ENCODE results near the gene OXT. TPM values are rescaled to one million over a fixed set of nuclear protein-coding genes. Genes with fewer than 3 reads are reported as not detected.

The OXT gene
- total RNA-seq, 1 experiment from 2014 or later = not detected

DNA sequence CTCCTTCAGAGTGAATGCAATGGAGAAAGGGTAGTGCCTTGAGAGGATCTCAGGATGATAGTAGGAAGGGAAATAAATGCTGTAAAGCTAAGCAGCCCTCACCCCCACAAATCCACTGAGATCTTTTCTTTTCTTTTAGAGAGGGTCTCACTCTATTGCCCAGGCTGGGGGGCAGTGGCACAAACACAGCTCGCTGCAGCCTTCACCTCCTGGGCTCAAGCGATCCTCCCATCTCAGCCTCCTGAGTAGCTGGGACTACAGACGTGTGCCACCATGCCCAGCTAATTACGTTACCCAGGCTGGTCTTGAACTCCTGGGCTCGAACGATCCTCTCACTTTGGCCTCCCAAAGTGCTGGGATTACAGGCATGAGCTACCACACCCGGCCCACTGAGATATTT, 29.1 kb downstream of the OXT start:
- Histone ChIP-seq H3K9ac (ENCODE audit: extremely low read depth, insufficient read length, low read length) (no peak overlapping the region), H3K27ac (ENCODE audit: insufficient read length, low read depth, low read length) (no peak overlapping the region), H3K4me1 (ENCODE audit: insufficient read depth, low read length) (no peaks in the 10 kb centered on the region), H4K20me1 (ENCODE audit: control insufficient read depth, insufficient read depth, insufficient read length) (no peaks in the 10 kb centered on the region), H3K27me3 (ENCODE audit: insufficient read depth, low read length) (no peaks in the 10 kb centered on the region), H2BK5ac (ENCODE audit: insufficient read length, low read length) (no peak overlapping the region), H3T11ph (ENCODE audit: low read length) (no peak overlapping the region), H3K14ac (ENCODE audit: insufficient read depth, low read length) (no peak overlapping the region), H2AK5ac (ENCODE audit: insufficient read length, low read length) (no peak overlapping the region), H4K5ac (ENCODE audit: insufficient read length, low read depth, low read length) (no peak overlapping the region), H3K23ac (ENCODE audit: insufficient read length, low read depth, low read length) (no peak overlapping the region), H3K23me2 (ENCODE audit: insufficient read length, low read depth, low read length, poor library complexity, severe bottlenecking) (no peaks in the 10 kb centered on the region), H3K4ac (ENCODE audit: low read depth, low read length) (no peak overlapping the region), H2BK20ac (ENCODE audit: low read depth, low read length, poor library complexity, severe bottlenecking) (no peak overlapping the region), H4K8ac (replicated peaks; ENCODE audit: insufficient read length, low read depth, low read length) (no peak overlapping the region), H2BK120ac (ENCODE audit: low read depth, low read length, poor library complexity, severe bottlenecking) (no peak overlapping the region), H3K79me2 (ENCODE audit: insufficient read depth, low read length) (no peaks in the 10 kb centered on the region), H2BK12ac (ENCODE audit: insufficient read length, low read depth, low read length) (no peak overlapping the region), H4K91ac (ENCODE audit: insufficient read length, low read depth, low read length) (no peak overlapping the region), H3K18ac (ENCODE audit: insufficient read length, low read depth, low read length) (no peak overlapping the region), H3K79me1 (ENCODE audit: insufficient read depth, low read depth, low read length, poor library complexity, severe bottlenecking) (no peaks in the 10 kb centered on the region), H3K9me3 (ENCODE audit: control insufficient read depth, low read depth, low read length) (no peaks in the 10 kb centered on the region), H3K4me2 (ENCODE audit: insufficient read depth, insufficient read length, low read length) (no peak overlapping the region), H2BK15ac (ENCODE audit: low read depth, low read length) (no peak overlapping the region), H2AFZ (ENCODE audit: low read length) (no peak overlapping the region), H3K56ac (ENCODE audit: insufficient read length, low read depth, low read length) (no peak overlapping the region)
- H3K27ac Mint-ChIP-seq = no peak overlapping the region
- no peaks in the 10 kb centered on the region for H3K36me3 Mint-ChIP-seq (ENCODE audit: insufficient read depth in 1 of 3, low read depth in 3 of 3)
- DNase-seq = no peak
- peaks cover 5 to 6% of the 10 kb centered on the region in 2 experiments; a peak in 3 of 4 replicates for H3K4me1 Mint-ChIP-seq
- H3K9me3 Mint-ChIP-seq = no peaks in the 10 kb centered on the region
- H3K27me3 Mint-ChIP-seq (ENCODE audit: low read depth) = no peaks in the 10 kb centered on the region; the same call in 1 of the 2 replicates
- WGBS (ENCODE audit: extremely low coverage, insufficient read length, low lambda C conversion rate) = no CpG with 5 or more reads among the region's 7 CpGs
- H3K4me3 Mint-ChIP-seq = no peak overlapping the region
- TF ChIP-seq, protein P1, sequence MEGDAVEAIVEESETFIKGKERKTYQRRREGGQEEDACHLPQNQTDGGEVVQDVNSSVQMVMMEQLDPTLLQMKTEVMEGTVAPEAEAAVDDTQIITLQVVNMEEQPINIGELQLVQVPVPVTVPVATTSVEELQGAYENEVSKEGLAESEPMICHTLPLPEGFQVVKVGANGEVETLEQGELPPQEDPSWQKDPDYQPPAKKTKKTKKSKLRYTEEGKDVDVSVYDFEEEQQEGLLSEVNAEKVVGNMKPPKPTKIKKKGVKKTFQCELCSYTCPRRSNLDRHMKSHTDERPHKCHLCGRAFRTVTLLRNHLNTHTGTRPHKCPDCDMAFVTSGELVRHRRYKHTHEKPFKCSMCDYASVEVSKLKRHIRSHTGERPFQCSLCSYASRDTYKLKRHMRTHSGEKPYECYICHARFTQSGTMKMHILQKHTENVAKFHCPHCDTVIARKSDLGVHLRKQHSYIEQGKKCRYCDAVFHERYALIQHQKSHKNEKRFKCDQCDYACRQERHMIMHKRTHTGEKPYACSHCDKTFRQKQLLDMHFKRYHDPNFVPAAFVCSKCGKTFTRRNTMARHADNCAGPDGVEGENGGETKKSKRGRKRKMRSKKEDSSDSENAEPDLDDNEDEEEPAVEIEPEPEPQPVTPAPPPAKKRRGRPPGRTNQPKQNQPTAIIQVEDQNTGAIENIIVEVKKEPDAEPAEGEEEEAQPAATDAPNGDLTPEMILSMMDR (conservative IDR thresholded peaks at IDR 0.05) = no peak
